Measurements from ENCODE around the gene SMIM23.

DNA sequence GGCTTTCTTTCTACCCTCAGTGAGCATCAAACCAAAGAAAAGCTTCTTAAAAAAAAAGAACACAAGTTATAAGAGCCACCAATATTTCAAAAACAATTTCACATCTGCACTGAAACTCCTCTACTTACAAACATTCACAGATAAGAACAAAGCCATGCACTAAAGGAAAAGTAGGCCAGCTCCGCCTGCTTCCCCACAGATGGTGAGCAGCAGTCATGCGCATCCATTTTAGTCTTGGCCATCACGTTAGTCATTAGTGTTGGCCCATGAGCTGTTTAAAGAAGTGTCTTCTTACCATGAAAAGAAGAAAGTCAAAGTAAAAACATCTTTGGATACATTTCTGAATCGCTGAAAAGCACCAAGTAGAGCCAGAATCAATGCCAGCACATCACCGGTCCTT is 40.0 kb upstream of the SMIM23 start:
- TF ChIP-seq, protein P1, sequence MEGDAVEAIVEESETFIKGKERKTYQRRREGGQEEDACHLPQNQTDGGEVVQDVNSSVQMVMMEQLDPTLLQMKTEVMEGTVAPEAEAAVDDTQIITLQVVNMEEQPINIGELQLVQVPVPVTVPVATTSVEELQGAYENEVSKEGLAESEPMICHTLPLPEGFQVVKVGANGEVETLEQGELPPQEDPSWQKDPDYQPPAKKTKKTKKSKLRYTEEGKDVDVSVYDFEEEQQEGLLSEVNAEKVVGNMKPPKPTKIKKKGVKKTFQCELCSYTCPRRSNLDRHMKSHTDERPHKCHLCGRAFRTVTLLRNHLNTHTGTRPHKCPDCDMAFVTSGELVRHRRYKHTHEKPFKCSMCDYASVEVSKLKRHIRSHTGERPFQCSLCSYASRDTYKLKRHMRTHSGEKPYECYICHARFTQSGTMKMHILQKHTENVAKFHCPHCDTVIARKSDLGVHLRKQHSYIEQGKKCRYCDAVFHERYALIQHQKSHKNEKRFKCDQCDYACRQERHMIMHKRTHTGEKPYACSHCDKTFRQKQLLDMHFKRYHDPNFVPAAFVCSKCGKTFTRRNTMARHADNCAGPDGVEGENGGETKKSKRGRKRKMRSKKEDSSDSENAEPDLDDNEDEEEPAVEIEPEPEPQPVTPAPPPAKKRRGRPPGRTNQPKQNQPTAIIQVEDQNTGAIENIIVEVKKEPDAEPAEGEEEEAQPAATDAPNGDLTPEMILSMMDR (IDR thresholded peaks at IDR 0.05), result no peak
- TF ChIP-seq POLR2A (IDR thresholded peaks at IDR 0.05) (no peak), POLR2AphosphoS5 (IDR thresholded peaks at IDR 0.05) (no peak), EP300 (IDR thresholded peaks at IDR 0.05; ENCODE audit: low read depth) (no peak)
